MCF 10A (cell line): Measurements from ENCODE around the gene CAMTA1. TPM values are rescaled to one million over a fixed set of nuclear protein-coding genes. Genes with fewer than 3 reads are reported as not detected.

Experiments
- BruUV-seq: library from RNA; stranded (reverse); fragments of 400-500 nt; replicated peaks from 2 replicates; lab custom pipeline; 2021; lab: Mats Ljungman, UMichigan
- CTCF ChIA-PET: fragments of 300-600 bp; sonication (Branson Sonifier 250); formaldehyde crosslinking; extraction: SDS; loops from one replicate; lab custom pipeline; 2021; ENCODE audit warnings: antibody characterized with exemption, inconsistent platforms; lab: Yijun Ruan, JAX
- POLR2A ChIA-PET: fragments of 300-600, 350-650 bp; sonication (Branson Sonifier 250); formaldehyde crosslinking; extraction: SDS; loops from one replicate; lab custom pipeline; 2020; ENCODE audit warnings: antibody characterized with exemption, inconsistent platforms; lab: Yijun Ruan, JAX
- DNase-seq: peaks from one replicate; pipeline ENCODE4 v3.0.0-alpha.2; 2018; ENCODE audit not compliant: unreplicated experiment
- H3K27ac Mint-ChIP-seq: one replicate; pipeline ENCODE4 v1.8.0; 2022; ENCODE audit warnings: mild to moderate bottlenecking, low read depth, mixed read lengths; ENCODE audit not compliant: unreplicated experiment
- H3K27me3 Mint-ChIP-seq: one replicate; pipeline ENCODE4 v1.8.0; 2022; ENCODE audit warnings: mixed read lengths; ENCODE audit not compliant: insufficient read depth, unreplicated experiment
- H3K36me3 Mint-ChIP-seq: one replicate; pipeline ENCODE4 v1.8.0; 2022; ENCODE audit warnings: mild to moderate bottlenecking, moderate library complexity, mixed read lengths; ENCODE audit not compliant: insufficient read depth, unreplicated experiment
- H3K4me1 Mint-ChIP-seq: one replicate; pipeline ENCODE4 v1.8.0; 2022; ENCODE audit warnings: mixed read lengths; ENCODE audit not compliant: insufficient read depth, unreplicated experiment
- H3K4me3 Mint-ChIP-seq: one replicate; pipeline ENCODE4 v1.8.0; 2022; ENCODE audit warnings: mild to moderate bottlenecking, moderate library complexity, mixed read lengths; ENCODE audit not compliant: unreplicated experiment
- H3K9me3 Mint-ChIP-seq: one replicate; pipeline ENCODE4 v1.8.0; 2022; ENCODE audit warnings: mixed read lengths; ENCODE audit not compliant: unreplicated experiment
- intact Hi-C: fragments of 100-400 bp; cut with micrococcal nuclease; formaldehyde crosslinking; loops from 2 replicates; pipeline ENCODE4 v1.14.1; 2022
- total RNA-seq: library from RNA; stranded (reverse); gene quantifications from 2 replicates; pipeline ENCODE4 v1.2.3, GENCODE V29; 2022
- TF ChIP-seq, protein P1 (sequence below): fragments of 200-600 bp; IDR thresholded peaks from one replicate; pipeline ENCODE4 v1.8.0; 2022; ENCODE audit warnings: antibody characterized with exemption, mild to moderate bottlenecking; ENCODE audit not compliant: unreplicated experiment

Gene CAMTA1
- total RNA-seq, 1 experiment from 2014 or later, result 74.1 TPM

- no peak for DNase-seq
- Mint-ChIP-seq H3K36me3 (no peaks in the 10 kb centered on the region), H3K4me3 (no peak overlapping the region), H3K27ac (no peak overlapping the region), H3K9me3 (no peaks in the 10 kb centered on the region), H3K27me3 (no peaks in the 10 kb centered on the region), H3K4me1 (no peaks in the 10 kb centered on the region)
- TF ChIP-seq, protein P1, sequence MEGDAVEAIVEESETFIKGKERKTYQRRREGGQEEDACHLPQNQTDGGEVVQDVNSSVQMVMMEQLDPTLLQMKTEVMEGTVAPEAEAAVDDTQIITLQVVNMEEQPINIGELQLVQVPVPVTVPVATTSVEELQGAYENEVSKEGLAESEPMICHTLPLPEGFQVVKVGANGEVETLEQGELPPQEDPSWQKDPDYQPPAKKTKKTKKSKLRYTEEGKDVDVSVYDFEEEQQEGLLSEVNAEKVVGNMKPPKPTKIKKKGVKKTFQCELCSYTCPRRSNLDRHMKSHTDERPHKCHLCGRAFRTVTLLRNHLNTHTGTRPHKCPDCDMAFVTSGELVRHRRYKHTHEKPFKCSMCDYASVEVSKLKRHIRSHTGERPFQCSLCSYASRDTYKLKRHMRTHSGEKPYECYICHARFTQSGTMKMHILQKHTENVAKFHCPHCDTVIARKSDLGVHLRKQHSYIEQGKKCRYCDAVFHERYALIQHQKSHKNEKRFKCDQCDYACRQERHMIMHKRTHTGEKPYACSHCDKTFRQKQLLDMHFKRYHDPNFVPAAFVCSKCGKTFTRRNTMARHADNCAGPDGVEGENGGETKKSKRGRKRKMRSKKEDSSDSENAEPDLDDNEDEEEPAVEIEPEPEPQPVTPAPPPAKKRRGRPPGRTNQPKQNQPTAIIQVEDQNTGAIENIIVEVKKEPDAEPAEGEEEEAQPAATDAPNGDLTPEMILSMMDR, result no peak
- ChIA-PET POLR2A (no interaction called here), CTCF (no interaction called here)
- intact Hi-C loops, result no loop called here
- no TSS peak for BruUV-seq
Observed at GRCh38 chr1:7587773-7588456, 802.7 kb downstream of the CAMTA1 start.

- intact Hi-C loops, result no loop called here
- no peak overlapping the region for H3K4me3 Mint-ChIP-seq
- TF ChIP-seq, protein P1, result no peak
- H3K9me3 Mint-ChIP-seq, result no peaks in the 10 kb centered on the region
- no TSS peak for BruUV-seq
- H3K27ac Mint-ChIP-seq, result no peak overlapping the region
- H3K36me3 Mint-ChIP-seq, result no peaks in the 10 kb centered on the region
- CTCF ChIA-PET, result interaction anchor here (0.7 kb wide), 1 partner anchor 174 kb away, joined by 3 read pairs; no protein-coding TSS in a partner anchor
- no peak for DNase-seq
- H3K27me3 Mint-ChIP-seq, result peaks cover 1% of the 10 kb centered on the region
- H3K4me1 Mint-ChIP-seq, result no peaks in the 10 kb centered on the region
- POLR2A ChIA-PET, result no interaction called here
Observed at GRCh38 chr1:7588457-7588827, 803.2 kb downstream of the CAMTA1 start.

DNA sequence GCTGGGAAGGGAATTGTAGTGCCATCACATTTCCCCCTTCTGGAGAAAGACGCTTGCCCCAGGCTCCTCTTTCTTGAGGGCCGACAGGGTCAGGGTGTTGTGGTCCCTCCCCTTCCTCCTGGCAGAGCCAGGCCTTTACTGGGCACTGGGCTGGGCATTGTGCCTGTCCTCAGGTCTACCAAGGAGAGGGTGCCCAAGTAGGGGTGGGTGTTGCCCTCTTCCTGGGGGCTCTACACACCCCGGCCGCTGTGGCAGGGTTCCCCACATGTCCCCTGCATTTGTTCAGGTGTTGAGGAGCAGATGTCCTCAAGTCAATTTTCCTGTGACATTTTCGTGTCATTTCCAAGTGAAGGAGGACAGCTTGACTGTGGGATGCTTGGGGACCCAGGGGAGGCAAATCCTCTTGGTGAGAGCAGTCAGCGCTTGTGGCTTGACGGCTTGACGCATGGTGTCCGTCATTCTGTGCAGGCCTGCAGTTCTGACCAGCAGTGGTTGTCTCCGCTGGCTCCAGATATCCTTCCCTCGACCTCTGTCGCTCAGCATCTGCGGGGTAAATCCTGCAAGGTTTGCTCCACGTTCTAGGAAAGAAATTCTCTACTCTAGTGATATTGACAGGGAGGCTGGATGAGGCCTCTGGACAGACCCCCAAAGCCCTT is 804.0 kb downstream of the CAMTA1 start:
- no peak for DNase-seq
- TF ChIP-seq, protein P1, result no peak
- ChIA-PET POLR2A (no interaction called here), CTCF (interaction anchor here (0.5 to 0.7 kb wide), 3 partner anchors 173 to 519 kb away, joined by 3 read pairs; no protein-coding TSS in a partner anchor)
- no peak overlapping the region for H3K4me3 Mint-ChIP-seq
- H3K4me1 Mint-ChIP-seq, result no peaks in the 10 kb centered on the region
- H3K27me3 Mint-ChIP-seq, result peaks cover 9% of the 10 kb centered on the region
- H3K27ac Mint-ChIP-seq, result no peak overlapping the region
- H3K9me3 Mint-ChIP-seq, result no peaks in the 10 kb centered on the region
- no TSS peak for BruUV-seq
- intact Hi-C loops, result no loop called here
- no peaks in the 10 kb centered on the region for H3K36me3 Mint-ChIP-seq

DNA sequence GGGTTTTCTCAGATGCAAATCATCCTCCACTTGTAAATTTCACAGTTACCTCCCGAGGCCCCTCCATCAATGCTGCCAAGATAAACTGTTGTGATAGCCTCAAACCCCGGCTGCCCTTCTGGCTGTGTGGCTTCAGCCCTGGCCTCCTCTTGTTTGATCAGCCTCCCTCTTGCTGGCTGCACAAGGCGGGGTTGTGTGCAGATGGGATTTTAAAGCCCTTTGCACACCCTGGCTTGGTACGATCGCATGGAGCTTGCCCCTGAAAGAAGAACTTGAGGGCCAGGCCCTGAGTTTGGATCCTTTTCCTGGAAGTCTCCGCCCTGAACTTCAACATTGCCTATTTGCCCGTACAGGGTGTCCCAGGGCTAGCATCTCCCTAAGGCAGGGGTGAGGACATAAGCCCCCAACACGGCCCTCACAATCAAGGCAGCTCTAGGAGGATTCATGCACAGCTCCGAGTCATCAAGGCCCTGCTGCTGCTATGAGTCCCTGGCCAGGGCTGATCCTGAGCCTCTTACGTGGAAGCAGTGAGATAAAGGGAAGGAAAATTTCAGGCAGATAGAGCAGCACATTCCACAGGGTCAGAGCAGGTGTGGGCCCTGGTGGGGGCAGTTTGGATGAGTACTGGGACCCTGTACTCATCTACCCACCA is 804.6 kb downstream of the CAMTA1 start:
- H3K27ac Mint-ChIP-seq, result no peak overlapping the region
- CTCF ChIA-PET, result interaction anchor here (0.5 kb wide), 1 partner anchor 272 kb away, joined by 3 read pairs; no protein-coding TSS in a partner anchor
- H3K4me1 Mint-ChIP-seq, result no peaks in the 10 kb centered on the region

More for the DNA sequence above, 804.6 kb downstream of the CAMTA1 start:
- no peaks in the 10 kb centered on the region for H3K9me3 Mint-ChIP-seq
- DNase-seq, result no peak
- TF ChIP-seq, protein P1, result no peak
- POLR2A ChIA-PET, result no interaction called here
- peaks cover 16% of the 10 kb centered on the region for H3K27me3 Mint-ChIP-seq
- H3K4me3 Mint-ChIP-seq, result no peak overlapping the region
- intact Hi-C loops, result no loop called here
- BruUV-seq, result no TSS peak
- H3K36me3 Mint-ChIP-seq, result no peaks in the 10 kb centered on the region
